ENCODE results near the gene CCDC38.

CCDC38 gene

GRCh38 chr12:95960241-95960640 lies 17.8 kb upstream of the CCDC38 start:
- DNase-seq (ENCODE audit: low spot score), result no peak

GRCh38 chr12:95959107-95959506 lies 16.7 kb upstream of the CCDC38 start:
- DNase-seq (ENCODE audit: low spot score), result no peak

GRCh38 chr12:95956557-95957145 lies 14.2 kb upstream of the CCDC38 start:
- no peak for DNase-seq (ENCODE audit: low spot score)

- no peak for DNase-seq (ENCODE audit: low spot score)
These were observed 13.2 kb upstream of the CCDC38 start for GRCh38 chr12:95955549-95956159.

GRCh38 chr12:95953000-95953399 lies 10.6 kb upstream of the CCDC38 start:
- no peak for DNase-seq (ENCODE audit: low spot score)

- DNase-seq (ENCODE audit: low spot score), result no peak
These were observed 9.1 kb upstream of the CCDC38 start for GRCh38 chr12:95951515-95951914.

- DNase-seq (ENCODE audit: low spot score), result no peak
These were observed 7.2 kb upstream of the CCDC38 start for GRCh38 chr12:95949477-95950206.

- DNase-seq (ENCODE audit: low spot score), result no peak
These were observed 1.8 kb upstream of the CCDC38 start for GRCh38 chr12:95944108-95944704.

GRCh38 chr12:95943330-95943842 lies 972 bp upstream of the CCDC38 start, which contains the start of gene AMDHD1:
TSS of gene AMDHD1 (plus strand) at chr12:95943331. CDS start at chr12:95943399, 68 bp downstream.
- DNase-seq (ENCODE audit: low spot score), result peak; percentile 20

GRCh38 chr12:95942101-95942523 lies 302 bp downstream of the CCDC38 start:
- DNase-seq (ENCODE audit: low spot score), result peak; percentile 3

- DNase-seq (ENCODE audit: low spot score), result no peak
These were observed 1.9 kb downstream of the CCDC38 start for GRCh38 chr12:95940514-95940913.

GRCh38 chr12:95922231-95922630 lies 20.2 kb downstream of the CCDC38 start:
- DNase-seq (ENCODE audit: low spot score), result no peak

GRCh38 chr12:95919110-95919509 lies 23.3 kb downstream of the CCDC38 start:
- no peak for DNase-seq (ENCODE audit: low spot score)

GRCh38 chr12:95918194-95918993 lies 24.0 kb downstream of the CCDC38 start:
- DNase-seq (ENCODE audit: low spot score), result peak; percentile 21

GRCh38 chr12:95909871-95910270 lies 32.5 kb downstream of the CCDC38 start:
- DNase-seq (ENCODE audit: low spot score), result no peak

- DNase-seq (ENCODE audit: low spot score), result no peak
These were observed 33.8 kb downstream of the CCDC38 start for GRCh38 chr12:95908573-95908972.

- DNase-seq (ENCODE audit: low spot score), result no peak
These were observed 44.3 kb downstream of the CCDC38 start for GRCh38 chr12:95898081-95898480.

GRCh38 chr12:95896846-95897245 lies 45.6 kb downstream of the CCDC38 start:
- no peak for DNase-seq (ENCODE audit: low spot score)

- DNase-seq (ENCODE audit: low spot score), result no peak
These were observed 51.5 kb downstream of the CCDC38 start for GRCh38 chr12:95890958-95891357.

GRCh38 chr12:95887311-95887710 lies 55.1 kb downstream of the CCDC38 start:
- DNase-seq (ENCODE audit: low spot score), result no peak

GRCh38 chr12:95884998-95885397 lies 57.4 kb downstream of the CCDC38 start:
- DNase-seq (ENCODE audit: low spot score), result no peak

GRCh38 chr12:95882873-95883272 lies 59.5 kb downstream of the CCDC38 start:
- no peak for DNase-seq (ENCODE audit: low spot score)
